Prostate gland (tissue), 2 donors: ENCODE measurements around the gene SPATA31C1. TPM values are rescaled to one million over a fixed set of nuclear protein-coding genes. Genes with fewer than 3 reads are reported as not detected.

ENCODE experiments used
- DNase-seq: peaks from one replicate; pipeline ENCODE4 v3.0.0-alpha.2; 2019; ENCODE audit warnings: low spot score
- H3K27ac ChIP-seq, 2 donors: fragments of 200-600 bp; sonication (generic); 2 replicates each; pipeline ENCODE4 v1.5.1; 2017 to 2019
- H3K27me3 ChIP-seq: fragments of 200-600 bp; sonication (generic); replicated peaks from 2 replicates; pipeline ENCODE4 v1.5.1; 2019; ENCODE audit not compliant: insufficient read depth
- H3K36me3 ChIP-seq, 2 donors: fragments of 200-600 bp; sonication (generic); 1 replicate in 1 of 2; 2 replicates in 1 of 2; pipeline versions ENCODE4 v1.5.1 to v1.8.1; 2017 to 2019
- H3K4me1 ChIP-seq: fragments of 200-600 bp; sonication (generic); replicated peaks from 2 replicates; pipeline ENCODE4 v1.5.1; 2019
- H3K4me3 ChIP-seq, 2 donors: fragments of 200-600 bp; sonication (generic); 2 replicates each; pipeline ENCODE4 v1.5.1; 2017 to 2019
- H3K9me3 ChIP-seq: fragments of 200-600 bp; sonication (generic); 2 replicates; pipeline ENCODE4 v1.5.1; 2017
- POLR2A ChIP-seq: fragments of 450-650 bp; IDR thresholded peaks from one replicate; pipeline ENCODE4 v1.6.1; 2016; ENCODE audit warnings: antibody characterized with exemption, mild to moderate bottlenecking
- POLR2AphosphoS5 ChIP-seq: sonication (generic); formaldehyde crosslinking; IDR thresholded peaks from one replicate; pipeline ENCODE4 v1.6.1; 2017; ENCODE audit warnings: antibody characterized with exemption
- WGBS: methylation state at CpG from one replicate; pipeline ENCODE4 v1.1.5; 2018; 5-methylcytosine and 5-hydroxymethylcytosine counted together
- intact Hi-C: fragments of 100-400 bp; cut with DNase I; formaldehyde crosslinking; loops from one replicate; pipeline ENCODE4 v1.14.2; 2022
- total RNA-seq, 2 donors: library from RNA; depleted of rRNA; stranded (reverse); fragments of >200 nt; gene quantifications; one replicate each; pipeline ENCODE4 v1.1.0, GENCODE V29; 2016
- TF ChIP-seq, protein P1 (sequence below), 4 experiments: fragments of 200-600 bp in 2 of 4; fragments of 450-650 bp in 2 of 4; sonication (generic) in 2 of 4; IDR thresholded peaks; 1 replicate in 3 of 4; 2 replicates in 1 of 4; pipeline ENCODE4 v1.5.1; 2016 to 2019; ENCODE audit warnings: antibody characterized with exemption in 4 of 4, mild to moderate bottlenecking in 2 of 4, moderate library complexity in 2 of 4

Gene SPATA31C1
- total RNA-seq, 2 donors from 2014 or later: 0.97 TPM; not detected in 1

DNA sequence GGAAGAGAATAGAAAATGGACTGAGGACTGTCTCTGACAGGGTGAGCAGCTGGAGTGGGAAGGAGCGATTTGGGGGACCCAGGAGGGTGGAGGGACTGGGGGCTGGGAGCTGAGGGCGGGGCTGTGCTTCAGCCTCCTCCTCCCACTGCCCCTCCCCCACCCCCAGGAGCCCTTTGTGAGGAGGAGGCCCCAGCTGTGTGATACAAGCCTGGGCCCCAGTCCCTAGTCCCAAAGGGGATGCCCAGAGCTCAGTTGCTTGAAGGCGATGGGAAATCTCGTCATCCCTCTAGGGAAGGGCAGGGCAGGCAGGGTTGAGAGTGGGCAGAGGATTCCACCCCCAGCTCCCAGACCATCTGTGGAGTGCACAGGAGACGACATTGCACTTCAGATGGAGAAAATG lies 35.1 kb upstream of the SPATA31C1 start, which contains the start of gene SPATA31E1:
Gene SPATA31E1, plus strand, starts transcription at position 251 of the 400 bp plus-strand sequence. Its CDS starts 15 bp downstream, at position 266.
- no peak for TF ChIP-seq POLR2A
- TF ChIP-seq, protein P1, sequence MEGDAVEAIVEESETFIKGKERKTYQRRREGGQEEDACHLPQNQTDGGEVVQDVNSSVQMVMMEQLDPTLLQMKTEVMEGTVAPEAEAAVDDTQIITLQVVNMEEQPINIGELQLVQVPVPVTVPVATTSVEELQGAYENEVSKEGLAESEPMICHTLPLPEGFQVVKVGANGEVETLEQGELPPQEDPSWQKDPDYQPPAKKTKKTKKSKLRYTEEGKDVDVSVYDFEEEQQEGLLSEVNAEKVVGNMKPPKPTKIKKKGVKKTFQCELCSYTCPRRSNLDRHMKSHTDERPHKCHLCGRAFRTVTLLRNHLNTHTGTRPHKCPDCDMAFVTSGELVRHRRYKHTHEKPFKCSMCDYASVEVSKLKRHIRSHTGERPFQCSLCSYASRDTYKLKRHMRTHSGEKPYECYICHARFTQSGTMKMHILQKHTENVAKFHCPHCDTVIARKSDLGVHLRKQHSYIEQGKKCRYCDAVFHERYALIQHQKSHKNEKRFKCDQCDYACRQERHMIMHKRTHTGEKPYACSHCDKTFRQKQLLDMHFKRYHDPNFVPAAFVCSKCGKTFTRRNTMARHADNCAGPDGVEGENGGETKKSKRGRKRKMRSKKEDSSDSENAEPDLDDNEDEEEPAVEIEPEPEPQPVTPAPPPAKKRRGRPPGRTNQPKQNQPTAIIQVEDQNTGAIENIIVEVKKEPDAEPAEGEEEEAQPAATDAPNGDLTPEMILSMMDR (IDR thresholded peaks at IDR 0.05): no peak
- no peaks in the 10 kb centered on the region for H3K9me3 ChIP-seq
- H3K36me3 ChIP-seq: no peaks in the 10 kb centered on the region
- 79% methylated on average over 5 of the region's 5 CpGs for WGBS
- intact Hi-C loops: no loop called here
- no peak within 1 kb of the TSS for H3K27ac ChIP-seq
- no peaks in the 10 kb centered on the region for H3K27me3 ChIP-seq
- no peak within 1 kb of the TSS for H3K4me3 ChIP-seq
- peak; percentile 2 for DNase-seq
- no peaks in the 10 kb centered on the region for H3K4me1 ChIP-seq

DNA sequence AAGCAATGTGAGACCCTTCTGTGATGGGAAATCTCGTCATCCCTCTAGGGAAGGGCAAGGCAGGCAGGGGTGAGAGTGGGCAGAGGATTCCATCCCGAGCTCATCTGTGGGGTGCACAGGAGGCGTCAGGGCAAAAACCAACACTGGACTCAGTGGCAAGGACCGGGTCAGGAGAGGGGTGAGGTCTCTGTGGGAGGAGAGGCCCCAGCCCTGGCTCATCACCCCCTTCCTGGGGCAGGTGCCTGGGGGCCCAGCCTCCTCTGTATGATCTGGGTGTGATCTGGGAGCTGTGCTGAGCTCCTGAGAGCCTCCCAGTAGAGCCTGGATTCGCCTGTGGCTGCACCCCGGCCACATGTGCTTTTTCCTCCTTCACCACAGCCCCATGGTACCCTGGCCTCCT lies 34.5 kb upstream of the SPATA31C1 start:
- peak; percentile 1 for DNase-seq
- H3K36me3 ChIP-seq: no peaks in the 10 kb centered on the region
- H3K4me1 ChIP-seq: no peaks in the 10 kb centered on the region
- no peaks in the 10 kb centered on the region for H3K9me3 ChIP-seq
- H3K27ac ChIP-seq: no peak overlapping the region
- 87% methylated on average over 6 of the region's 6 CpGs for WGBS
- TF ChIP-seq POLR2A: no peak
- no peak for TF ChIP-seq POLR2AphosphoS5
- H3K27me3 ChIP-seq: no peaks in the 10 kb centered on the region
- intact Hi-C loops: no loop called here
- H3K4me3 ChIP-seq: no peak overlapping the region

DNA sequence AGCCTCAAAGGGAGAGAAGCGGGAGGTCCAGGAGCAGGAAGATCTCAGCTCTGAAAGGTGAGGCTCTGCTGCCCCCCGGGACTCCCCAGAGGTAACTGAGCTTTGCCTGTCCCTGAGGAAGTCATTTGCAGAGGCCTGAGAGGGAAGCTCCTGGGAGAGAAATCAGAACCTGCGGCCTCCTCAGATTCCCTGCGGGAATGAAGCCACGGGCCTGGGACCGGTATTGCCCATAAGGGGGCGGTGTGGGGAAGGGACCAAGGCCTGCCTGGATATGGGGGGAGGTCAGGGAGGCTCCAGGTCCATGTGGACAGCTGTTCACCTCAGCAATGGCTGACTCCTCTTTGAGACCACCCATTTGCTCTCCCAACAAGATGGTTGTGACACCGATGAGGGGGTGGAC lies 33.8 kb upstream of the SPATA31C1 start:
- no peak for TF ChIP-seq POLR2AphosphoS5
- intact Hi-C loops: no loop called here
- Histone ChIP-seq H3K27me3 (no peaks in the 10 kb centered on the region), H3K9me3 (no peaks in the 10 kb centered on the region), H3K36me3 (no peaks in the 10 kb centered on the region), H3K4me3 (no peak overlapping the region), H3K4me1 (no peaks in the 10 kb centered on the region), H3K27ac (no peak overlapping the region)
- 82% methylated on average over 8 of the region's 8 CpGs for WGBS
- peak; percentile 2 for DNase-seq

DNA sequence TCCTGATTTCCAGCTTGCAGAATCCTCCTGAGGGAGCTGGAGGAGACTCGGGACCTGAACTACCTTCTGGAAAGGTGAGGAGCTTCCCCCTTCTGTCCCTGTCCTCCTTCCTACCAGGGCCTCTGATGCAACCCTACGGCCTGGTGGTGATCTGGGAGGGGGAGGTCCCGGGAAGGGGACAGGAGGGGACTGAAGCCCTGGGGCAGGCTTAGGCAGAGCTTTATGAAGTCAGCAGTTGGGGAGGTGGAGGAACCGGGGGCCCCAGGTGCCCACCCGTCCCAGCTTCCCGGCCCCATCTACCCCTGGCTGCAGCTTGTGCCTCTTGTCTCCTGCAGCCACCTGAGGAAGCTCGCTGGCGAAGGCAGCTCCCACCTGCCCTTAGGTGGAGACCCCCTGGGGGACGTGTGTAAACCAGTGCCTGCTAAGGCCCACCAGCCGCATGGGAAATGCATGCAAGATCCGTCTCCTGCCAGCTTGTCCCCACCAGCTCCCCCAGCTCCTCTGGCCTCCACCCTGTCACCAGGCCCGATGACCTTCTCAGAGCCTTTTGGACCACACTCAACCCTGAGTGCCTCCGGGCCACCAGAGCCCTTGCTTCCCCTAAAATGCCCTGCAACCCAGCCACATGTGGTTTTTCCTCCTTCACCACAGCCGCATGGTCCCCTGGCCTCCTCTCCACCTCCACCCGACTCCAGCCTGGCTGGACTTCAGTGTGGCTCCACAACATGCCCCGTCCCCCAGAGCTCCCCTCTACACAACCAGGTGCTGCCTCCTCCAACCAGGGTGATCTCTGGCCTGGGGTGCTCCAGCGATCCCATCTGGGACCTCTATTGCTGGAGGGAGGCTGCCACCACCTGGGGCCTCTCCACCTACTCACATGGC lies 32.9 kb upstream of the SPATA31C1 start:
- no peaks in the 10 kb centered on the region for H3K4me1 ChIP-seq
- no peak overlapping the region for H3K4me3 ChIP-seq
- 96% methylated on average over 17 of the region's 17 CpGs for WGBS
- TF ChIP-seq, protein P1 (IDR thresholded peaks at IDR 0.05): no peak
- TF ChIP-seq POLR2AphosphoS5 (no peak), POLR2A (no peak)
- no peaks in the 10 kb centered on the region for H3K36me3 ChIP-seq
- H3K9me3 ChIP-seq: no peaks in the 10 kb centered on the region
- no peaks in the 10 kb centered on the region for H3K27me3 ChIP-seq
- intact Hi-C loops: no loop called here
- H3K27ac ChIP-seq: no peak overlapping the region
- DNase-seq: peak; percentile 2

DNA sequence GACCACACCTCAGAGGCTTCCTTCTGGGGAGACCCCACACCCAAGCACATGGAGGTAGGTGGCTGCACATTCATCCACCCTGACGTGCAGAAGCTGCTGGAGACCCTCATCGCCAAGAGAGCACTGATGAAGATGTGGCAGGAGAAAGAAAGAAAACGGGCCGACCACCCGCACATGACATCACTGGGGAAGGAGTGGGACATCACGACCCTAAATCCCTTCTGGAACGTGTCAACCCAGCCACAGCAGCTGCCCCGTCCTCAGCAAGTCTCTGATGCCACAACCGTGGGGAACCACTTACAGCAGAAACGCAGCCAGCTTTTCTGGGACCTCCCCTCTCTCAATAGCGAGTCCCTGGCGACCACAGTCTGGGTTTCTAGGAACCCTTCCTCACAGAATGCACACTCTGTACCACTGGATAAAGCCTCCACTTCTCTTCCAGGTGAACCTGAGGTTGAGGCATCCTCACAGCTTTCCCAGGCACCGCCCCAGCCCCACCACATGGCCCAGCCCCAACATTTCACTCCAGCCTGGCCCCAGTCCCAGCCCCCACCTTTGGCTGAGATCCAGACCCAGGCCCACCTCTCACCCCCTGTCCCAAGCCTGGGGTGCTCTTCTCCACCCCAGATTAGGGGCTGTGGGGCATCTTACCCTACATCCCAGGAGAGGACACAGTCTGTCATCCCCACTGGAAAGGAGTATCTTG lies 32.1 kb upstream of the SPATA31C1 start:
- no peak for DNase-seq
- 93% methylated on average over 13 of the region's 13 CpGs for WGBS
- Histone ChIP-seq H3K27me3 (no peaks in the 10 kb centered on the region), H3K36me3 (no peaks in the 10 kb centered on the region), H3K4me3 (no peak overlapping the region), H3K27ac (no peak overlapping the region), H3K9me3 (no peaks in the 10 kb centered on the region), H3K4me1 (no peaks in the 10 kb centered on the region)
- no peak for TF ChIP-seq POLR2A
- TF ChIP-seq POLR2AphosphoS5: no peak
- TF ChIP-seq, protein P1 (IDR thresholded peaks at IDR 0.05): no peak
- intact Hi-C loops: no loop called here
